Gastrocnemius medialis (tissue), 4 donors: ENCODE results near the gene WASHC4. TPM values are rescaled to one million over a fixed set of nuclear protein-coding genes. Genes with fewer than 3 reads are reported as not detected.

ENCODE experiments used
- ATAC-seq, 2 donors: fragments of 150-250 bp; one replicate each; pipeline ENCODE4 v1.9.1; 2016
- DNase-seq, 2 donors: peaks; one replicate each; pipeline ENCODE4 v3.0.0-alpha.2; 2019
- H3K27ac ChIP-seq, 4 donors: fragments of 200-600 bp; sonication (generic); 1 replicate in 1 of 4; 2 replicates in 3 of 4; pipeline ENCODE4 v1.5.1; 2016 to 2018; ENCODE audit warnings: mild to moderate bottlenecking in 2 of 4, moderate library complexity in 1 of 4
- H3K27me3 ChIP-seq, 3 donors: fragments of 200-600 bp; sonication (generic) in 2 of 3; 1 replicate in 1 of 3; 2 replicates in 2 of 3; pipeline versions ENCODE4 v1.5.1 to v1.6.0; 2016 to 2019; ENCODE audit warnings: mild to moderate bottlenecking in 1 of 3, moderate library complexity in 1 of 3
- H3K36me3 ChIP-seq, 2 donors: fragments of 200-600 bp; sonication (generic) in 1 of 2; one replicate each; pipeline ENCODE4 v1.5.1; 2017 to 2018
- H3K4me1 ChIP-seq, 2 donors: fragments of 200-600 bp; sonication (generic) in 1 of 2; one replicate each; pipeline ENCODE4 v1.5.1; 2016 to 2017; ENCODE audit warnings: mild to moderate bottlenecking in 2 of 2
- H3K4me3 ChIP-seq, 4 donors: fragments of 200-600 bp; sonication (generic) in 3 of 4; 1 replicate in 1 of 4; 2 replicates in 3 of 4; pipeline ENCODE4 v1.5.1; 2016 to 2019; ENCODE audit warnings: mild to moderate bottlenecking in 2 of 4
- H3K9me3 ChIP-seq, 3 donors: fragments of 200-600 bp; sonication (generic) in 2 of 3; 1 replicate in 1 of 3; 2 replicates in 2 of 3; pipeline ENCODE4 v1.5.1; 2016 to 2019
- CTCF ChIP-seq, 5 experiments: fragments of 450-650 bp in 3 of 5; fragments of 200-600 bp in 2 of 5; sonication (generic) in 2 of 5; IDR thresholded peaks in 4 of 5; conservative IDR thresholded peaks in 1 of 5; 1 replicate in 4 of 5; 2 replicates in 1 of 5; pipeline ENCODE4 v1.5.1; 2016 to 2019; ENCODE audit warnings: antibody characterized with exemption in 5 of 5, mild to moderate bottlenecking in 3 of 5, moderate library complexity in 3 of 5
- POLR2A ChIP-seq, 2 donors: fragments of 450-650 bp; IDR thresholded peaks; one replicate each; pipeline ENCODE4 v1.6.1; 2017; ENCODE audit warnings: antibody characterized with exemption in 2 of 2, mild to moderate bottlenecking in 2 of 2, moderate library complexity in 2 of 2
- in situ Hi-C, 4 donors: fragments of 200-750 bp; cut with MboI; loops; one replicate each; pipeline versions ENCODE4 v1.15.0 to v1.8.0; 2017; ENCODE audit warnings: low sequenced_read_pairs in 4 of 4
- intact Hi-C: fragments of 100-400 bp; cut with DNase I; formaldehyde crosslinking; loops from one replicate; pipeline ENCODE4 v1.15.1; 2023; ENCODE audit warnings: low total_unique reads
- total RNA-seq, 4 donors: library from RNA; depleted of rRNA; stranded (reverse); fragments of >200 nt; gene quantifications; one replicate each; pipeline versions ENCODE4 v1.1.0 to v1.2.3, GENCODE V29; 2016

WASHC4 gene
- total RNA-seq, 4 donors from 2014 or later, result 23.6 to 53.2 (median 36.7) TPM

GRCh38 chr12:105168006-105168405 is 60.5 kb downstream of the WASHC4 start:
- Histone ChIP-seq H3K9me3 (no peaks in the 10 kb centered on the region), H3K4me3 (no peak overlapping the region), H3K4me1 (no peaks in the 10 kb centered on the region), H3K27ac (no peak overlapping the region), H3K36me3 (peaks cover 0 to 86% of the 10 kb centered on the region in 2 donors), H3K27me3 (no peaks in the 10 kb centered on the region)
- TF ChIP-seq CTCF (IDR thresholded peaks at IDR 0.05 in 4 of 5, conservative IDR thresholded peaks at IDR 0.05 in 1 of 5) (no peak), POLR2A (IDR thresholded peaks at IDR 0.05) (no peak)
- DNase-seq, result no peak
- intact Hi-C loops (no loop called here), in situ Hi-C loops (no loop called here)
- no peak for ATAC-seq

- Histone ChIP-seq H3K27ac (no peak overlapping the region), H3K4me1 (no peaks in the 10 kb centered on the region), H3K27me3 (no peaks in the 10 kb centered on the region), H3K36me3 (peaks cover 0 to 84% of the 10 kb centered on the region in 2 donors), H3K4me3 (no peak overlapping the region), H3K9me3 (no peaks in the 10 kb centered on the region)
- intact Hi-C loops (no loop called here), in situ Hi-C loops (no loop called here)
- no peak for DNase-seq
- TF ChIP-seq CTCF (IDR thresholded peaks at IDR 0.05 in 4 of 5, conservative IDR thresholded peaks at IDR 0.05 in 1 of 5) (no peak), POLR2A (IDR thresholded peaks at IDR 0.05) (no peak)
- no peak for ATAC-seq
Measured at GRCh38 chr12:105170139-105170538, 62.6 kb downstream of the WASHC4 start.

- TF ChIP-seq CTCF (IDR thresholded peaks at IDR 0.05 in 4 of 5, conservative IDR thresholded peaks at IDR 0.05 in 1 of 5), result no peak
- TF ChIP-seq POLR2A (IDR thresholded peaks at IDR 0.05), result no peak
- H3K27me3 ChIP-seq, result no peaks in the 10 kb centered on the region
- no peak overlapping the region for H3K4me3 ChIP-seq
- ATAC-seq (no peak), DNase-seq (no peak)
- H3K9me3 ChIP-seq, result no peaks in the 10 kb centered on the region
- H3K4me1 ChIP-seq, result no peaks in the 10 kb centered on the region
- H3K36me3 ChIP-seq, result peaks cover 0 to 78% of the 10 kb centered on the region in 2 donors
- intact Hi-C loops (no loop called here), in situ Hi-C loops (no loop called here)
- H3K27ac ChIP-seq, result no peak overlapping the region
Measured at GRCh38 chr12:105171691-105172436, 64.3 kb downstream of the WASHC4 start.

- H3K27ac ChIP-seq, result no peak overlapping the region
- peaks cover 0 to 56% of the 10 kb centered on the region in 2 donors for H3K36me3 ChIP-seq
- no peaks in the 10 kb centered on the region for H3K9me3 ChIP-seq
- DNase-seq (no peak), ATAC-seq (no peak)
- no peaks in the 10 kb centered on the region for H3K4me1 ChIP-seq
- in situ Hi-C loops, result no loop called here
- intact Hi-C loops, result no loop called here
- H3K27me3 ChIP-seq, result no peaks in the 10 kb centered on the region
- H3K4me3 ChIP-seq, result no peak overlapping the region
- TF ChIP-seq POLR2A (IDR thresholded peaks at IDR 0.05) (no peak), CTCF (IDR thresholded peaks at IDR 0.05 in 4 of 5, conservative IDR thresholded peaks at IDR 0.05 in 1 of 5) (no peak)
Measured at GRCh38 chr12:105175397-105175990, 68.0 kb downstream of the WASHC4 start.
